Mesenchymal stem cell (in vitro differentiated cells and primary cell): ENCODE data around the gene SLC10A2. TPM values are rescaled to one million over a fixed set of nuclear protein-coding genes. Genes with fewer than 3 reads are reported as not detected.
"Not testable (repeated sequence)": the region's sequence is repeated elsewhere in the genome, so short reads cannot be mapped to it uniquely, and the experiment has no call there.

ENCODE experiments used
- DNase-seq: peaks from one replicate; pipeline ENCODE4 v3.0.0-alpha.2; 2013
- H2AFZ ChIP-seq: one replicate; pipeline ENCODE4 v1.6.1; 2013; ENCODE audit warnings: low read depth, mild to moderate bottlenecking, control low read depth, inconsistent platforms, low read length, moderate library complexity
- H2AK5ac ChIP-seq: 2 replicates; pipeline ENCODE4 v1.6.1; 2013; ENCODE audit warnings: low read length, moderate library complexity, mild to moderate bottlenecking, inconsistent platforms; ENCODE audit not compliant: severe bottlenecking
- H2BK120ac ChIP-seq: one replicate; pipeline ENCODE4 v1.6.1; 2013; ENCODE audit warnings: low read depth, mild to moderate bottlenecking, inconsistent platforms, low read length, moderate library complexity
- H2BK12ac ChIP-seq, 2 experiments: one replicate each; pipeline ENCODE4 v1.6.1; 2013; ENCODE audit warnings: inconsistent platforms in 2 of 2, low read length in 2 of 2, mild to moderate bottlenecking in 2 of 2, moderate library complexity in 2 of 2, control low read depth in 1 of 2
- H2BK15ac ChIP-seq: one replicate; pipeline ENCODE4 v1.6.1; 2013; ENCODE audit warnings: mild to moderate bottlenecking, low read depth, inconsistent platforms; ENCODE audit not compliant: poor library complexity, severe bottlenecking
- H2BK5ac ChIP-seq: 2 replicates; pipeline ENCODE4 v1.6.1; 2013; ENCODE audit warnings: low read depth, mild to moderate bottlenecking, low read length, control low read depth, inconsistent platforms; ENCODE audit not compliant: poor library complexity, severe bottlenecking
- H3K14ac ChIP-seq, 2 experiments: one replicate each; pipeline ENCODE4 v1.6.1; 2013; ENCODE audit warnings: inconsistent platforms in 2 of 2, low read length in 2 of 2, control low read depth in 1 of 2, mild to moderate bottlenecking in 1 of 2, moderate library complexity in 1 of 2
- H3K18ac ChIP-seq, 2 experiments: one replicate each; pipeline ENCODE4 v1.6.1; 2013; ENCODE audit warnings: inconsistent platforms in 2 of 2, low read length in 2 of 2, control low read depth in 1 of 2, low read depth in 1 of 2, mild to moderate bottlenecking in 1 of 2
- H3K23ac ChIP-seq, 2 experiments: one replicate each; pipeline ENCODE4 v1.6.1; 2013; ENCODE audit warnings: inconsistent platforms in 2 of 2, low read length in 2 of 2, mild to moderate bottlenecking in 2 of 2, moderate library complexity in 2 of 2, control low read depth in 1 of 2
- H3K27ac ChIP-seq: 2 replicates; pipeline ENCODE4 v1.5.1; 2013; ENCODE audit warnings: mild to moderate bottlenecking, moderate library complexity, low read length, control low read depth, inconsistent platforms; ENCODE audit not compliant: poor library complexity, severe bottlenecking
- H3K27me3 ChIP-seq, 2 experiments: 2 replicates each; pipeline versions ENCODE4 v1.6.1 to v1.7.0; 2013; ENCODE audit warnings: low read length in 2 of 2, mild to moderate bottlenecking in 2 of 2, moderate library complexity in 2 of 2, control low read depth in 1 of 2, inconsistent platforms in 1 of 2; ENCODE audit not compliant: control insufficient read depth in 1 of 2, insufficient read depth in 1 of 2
- H3K36me3 ChIP-seq, 2 experiments: 2 replicates each; pipeline versions ENCODE4 v1.6.1 to v1.7.0; 2013; ENCODE audit warnings: low read length in 2 of 2, control low read depth in 1 of 2, inconsistent platforms in 1 of 2, low read depth in 1 of 2, mild to moderate bottlenecking in 1 of 2; ENCODE audit not compliant: insufficient read depth in 2 of 2, control insufficient read depth in 1 of 2
- H3K4ac ChIP-seq, 2 experiments: one replicate each; pipeline ENCODE4 v1.6.1; 2013; ENCODE audit warnings: inconsistent platforms in 2 of 2, low read length in 2 of 2, mild to moderate bottlenecking in 2 of 2, moderate library complexity in 2 of 2, control low read depth in 1 of 2, low read depth in 1 of 2
- H3K4me1 ChIP-seq: 2 replicates; pipeline ENCODE4 v1.6.1; 2013; ENCODE audit warnings: low read depth, low read length, control low read depth; ENCODE audit not compliant: control insufficient read depth, insufficient read depth
- H3K4me2 ChIP-seq: 2 replicates; pipeline ENCODE4 v1.6.1; 2013; ENCODE audit warnings: low read length, mild to moderate bottlenecking, inconsistent platforms; ENCODE audit not compliant: poor library complexity, severe bottlenecking
- H3K4me3 ChIP-seq, 2 experiments: 2 replicates each; pipeline versions ENCODE4 v1.5.1 to v1.7.0; 2013; ENCODE audit warnings: low read length in 2 of 2, mild to moderate bottlenecking in 2 of 2, control low read depth in 1 of 2, low read depth in 1 of 2; ENCODE audit not compliant: insufficient read depth in 1 of 2
- H3K79me1 ChIP-seq: replicated peaks from 2 replicates; pipeline ENCODE4 v1.6.1; 2013; ENCODE audit warnings: mild to moderate bottlenecking, control low read depth, low read length, inconsistent platforms; ENCODE audit not compliant: poor library complexity, severe bottlenecking
- H3K9ac ChIP-seq: 2 replicates; pipeline ENCODE4 v1.7.0; 2013; ENCODE audit warnings: mild to moderate bottlenecking, low read length, moderate library complexity
- H3K9me3 ChIP-seq: 2 replicates; pipeline ENCODE4 v1.7.0; 2013; ENCODE audit warnings: mild to moderate bottlenecking, low read length; ENCODE audit not compliant: control insufficient read depth
- H4K8ac ChIP-seq: one replicate; pipeline ENCODE4 v1.6.1; 2013; ENCODE audit warnings: inconsistent platforms, mild to moderate bottlenecking, low read length, moderate library complexity
- H4K91ac ChIP-seq: one replicate; pipeline ENCODE4 v1.6.1; 2013; ENCODE audit warnings: mild to moderate bottlenecking, low read length, inconsistent platforms
- WGBS: methylation state at CpG from one replicate; pipeline ENCODE4 v1.1.7; 2013; ENCODE audit warnings: mixed read lengths; 5-methylcytosine and 5-hydroxymethylcytosine counted together
- polyA plus RNA-seq, 2 experiments: library from polyadenylated mRNA; stranded (reverse); fragments of 200-250 nt; gene quantifications; one replicate each; pipeline ENCODE4 v1.2.3, GENCODE V29; 2013

The SLC10A2 gene, protein sequence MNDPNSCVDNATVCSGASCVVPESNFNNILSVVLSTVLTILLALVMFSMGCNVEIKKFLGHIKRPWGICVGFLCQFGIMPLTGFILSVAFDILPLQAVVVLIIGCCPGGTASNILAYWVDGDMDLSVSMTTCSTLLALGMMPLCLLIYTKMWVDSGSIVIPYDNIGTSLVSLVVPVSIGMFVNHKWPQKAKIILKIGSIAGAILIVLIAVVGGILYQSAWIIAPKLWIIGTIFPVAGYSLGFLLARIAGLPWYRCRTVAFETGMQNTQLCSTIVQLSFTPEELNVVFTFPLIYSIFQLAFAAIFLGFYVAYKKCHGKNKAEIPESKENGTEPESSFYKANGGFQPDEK
- polyA plus RNA-seq (2013, experiment 1 of 2): not detected
- polyA plus RNA-seq (2013, experiment 2 of 2): not detected

DNA sequence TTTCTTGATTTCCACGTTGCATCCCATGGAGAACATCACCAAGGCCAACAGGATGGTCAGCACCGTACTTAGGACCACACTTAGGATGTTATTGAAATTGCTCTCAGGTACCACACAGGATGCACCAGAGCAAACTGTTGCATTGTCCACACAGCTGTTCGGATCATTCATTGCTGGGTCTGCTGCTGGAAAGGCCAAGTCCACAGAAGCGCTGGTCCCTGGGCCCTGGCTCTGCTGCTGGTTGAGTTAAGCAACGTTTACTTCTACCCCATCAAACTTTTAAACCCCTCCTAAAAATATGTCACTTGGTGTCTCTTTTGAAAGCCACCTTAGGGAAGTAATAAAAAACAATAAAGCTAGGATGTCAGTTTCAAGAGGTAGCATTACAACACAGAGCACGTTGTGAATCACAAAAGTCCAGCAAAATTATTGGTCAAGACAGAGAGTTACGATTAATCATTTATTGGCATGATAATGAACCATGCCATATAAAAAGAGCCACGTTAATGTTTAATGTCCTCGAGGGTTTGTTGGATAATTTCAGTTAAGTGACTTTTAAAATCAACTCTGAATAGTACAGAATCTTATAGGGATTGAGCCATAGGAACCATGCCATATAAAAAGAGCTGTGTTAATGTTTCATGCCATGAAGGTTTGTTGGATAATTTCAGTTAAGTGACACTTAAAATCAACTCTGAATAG is at the start of gene SLC10A2:
Gene SLC10A2 (minus strand): TSS at position 339 of the 702 bp plus-strand sequence. CDS start 168 bp downstream, at position 171.
- H2BK15ac ChIP-seq: no peak within 1 kb of the TSS
- no peak for DNase-seq
- no peak within 1 kb of the TSS for H4K91ac ChIP-seq
- no peak within 1 kb of the TSS for H2AK5ac ChIP-seq
- H3K9me3 ChIP-seq: no peaks in the 10 kb centered on the region
- no peak within 1 kb of the TSS for H3K9ac ChIP-seq
- H3K27me3 ChIP-seq: no peaks in the 10 kb centered on the region
- no peaks in the 10 kb centered on the region for H3K36me3 ChIP-seq
- H2BK120ac ChIP-seq: no peak within 1 kb of the TSS
- 82% methylated on average over 7 of the region's 9 CpGs for WGBS
- H2BK5ac ChIP-seq: no peak within 1 kb of the TSS
- H3K27ac ChIP-seq: no peak within 1 kb of the TSS
- no peak within 1 kb of the TSS for H3K4me3 ChIP-seq
- no peak within 1 kb of the TSS for H4K8ac ChIP-seq
- H2AFZ ChIP-seq: no peak within 1 kb of the TSS
- no peak within 1 kb of the TSS for H3K14ac ChIP-seq
- H3K18ac ChIP-seq: no peak within 1 kb of the TSS
- H3K4me1 ChIP-seq: no peaks in the 10 kb centered on the region
- H3K4ac ChIP-seq: no peak within 1 kb of the TSS
- H3K23ac ChIP-seq: no peak within 1 kb of the TSS
- no peak within 1 kb of the TSS for H2BK12ac ChIP-seq
- H3K4me2 ChIP-seq: no peak within 1 kb of the TSS
- H3K79me1 ChIP-seq: no peaks in the 10 kb centered on the region

DNA sequence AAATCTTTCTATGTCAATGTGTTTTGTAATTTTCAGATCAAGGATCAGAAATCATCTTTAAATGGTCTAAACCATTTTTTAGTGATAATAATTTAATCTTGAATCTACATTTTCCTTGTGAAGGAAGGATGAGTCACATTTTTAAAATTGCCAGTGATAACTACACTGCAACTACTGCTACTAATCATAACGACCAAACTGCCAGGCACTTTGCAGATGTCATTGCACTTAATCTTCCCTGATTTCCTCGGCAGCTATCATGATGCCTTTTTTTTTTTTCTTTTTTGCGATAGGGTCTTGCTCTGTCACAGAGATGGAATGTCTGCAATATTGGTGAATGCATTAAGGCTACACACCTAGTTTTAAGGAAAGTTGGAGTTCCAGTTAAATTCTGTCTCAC is 41.4 kb upstream of the SLC10A2 start:
- no peak overlapping the region for H3K9ac ChIP-seq
- H3K14ac ChIP-seq: no peak overlapping the region
- H3K9me3 ChIP-seq: peaks cover 3% of the 10 kb centered on the region
- H3K4ac ChIP-seq: no peak overlapping the region
- no peaks in the 10 kb centered on the region for H3K79me1 ChIP-seq
- no peak overlapping the region for H3K4me2 ChIP-seq
- no peak overlapping the region for H4K8ac ChIP-seq
- no peak overlapping the region for H3K4me3 ChIP-seq
- H3K36me3 ChIP-seq: no peaks in the 10 kb centered on the region
- H2AFZ ChIP-seq: no peak overlapping the region
- H4K91ac ChIP-seq: no peak overlapping the region
- DNase-seq: no peak
- no peak overlapping the region for H3K27ac ChIP-seq
- H3K4me1 ChIP-seq: no peaks in the 10 kb centered on the region
- no peak overlapping the region for H3K23ac ChIP-seq
- H2BK5ac ChIP-seq: no peak overlapping the region
- WGBS: 41% methylated on average over 1 of the region's 3 CpGs
- no peak overlapping the region for H2BK15ac ChIP-seq
- H2AK5ac ChIP-seq: no peak overlapping the region
- no peak overlapping the region for H2BK12ac ChIP-seq
- no peak overlapping the region for H2BK120ac ChIP-seq
- H3K18ac ChIP-seq: no peak overlapping the region
- H3K27me3 ChIP-seq: no peaks in the 10 kb centered on the region

DNA sequence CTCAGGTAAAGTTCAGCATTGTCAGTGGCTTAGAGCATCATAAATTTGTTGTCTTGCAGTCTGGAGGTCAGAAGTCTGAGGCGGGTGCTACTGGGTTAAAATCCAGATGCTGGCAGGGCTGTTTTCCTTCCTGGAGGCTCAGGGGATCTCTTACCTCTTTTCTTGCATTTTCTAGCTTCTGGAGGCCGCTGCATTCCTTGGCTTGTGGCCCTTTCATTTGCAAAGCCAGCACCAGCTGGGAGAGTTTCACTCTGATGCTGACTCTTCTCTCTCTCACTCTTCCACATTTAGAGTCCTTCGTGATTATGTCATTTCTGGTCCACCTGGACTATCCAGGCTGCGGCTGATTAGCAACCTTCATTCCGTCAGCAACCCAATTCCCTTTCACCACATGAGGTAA is 38.1 kb upstream of the SLC10A2 start:
- Histone ChIP-seq H3K18ac (no peak overlapping the region), H3K79me1 (no peaks in the 10 kb centered on the region), H2BK15ac (no peak overlapping the region), H3K9ac (no peak overlapping the region), H3K4me2 (no peak overlapping the region), H3K14ac (no peak overlapping the region), H3K4me3 (no peak overlapping the region), H4K8ac (no peak overlapping the region), H4K91ac (no peak overlapping the region), H2BK5ac (no peak overlapping the region), H3K27me3 (no peaks in the 10 kb centered on the region), H3K9me3 (peaks cover 3% of the 10 kb centered on the region), H2BK120ac (no peak overlapping the region), H3K27ac (no peak overlapping the region), H3K4me1 (peaks cover 1% of the 10 kb centered on the region), H2AFZ (no peak overlapping the region), H3K4ac (no peak overlapping the region), H3K36me3 (no peaks in the 10 kb centered on the region), H2AK5ac (no peak overlapping the region), H3K23ac (no peak overlapping the region), H2BK12ac (no peak overlapping the region)
- WGBS: 65% methylated on average over 3 of the region's 5 CpGs
- no peak for DNase-seq

DNA sequence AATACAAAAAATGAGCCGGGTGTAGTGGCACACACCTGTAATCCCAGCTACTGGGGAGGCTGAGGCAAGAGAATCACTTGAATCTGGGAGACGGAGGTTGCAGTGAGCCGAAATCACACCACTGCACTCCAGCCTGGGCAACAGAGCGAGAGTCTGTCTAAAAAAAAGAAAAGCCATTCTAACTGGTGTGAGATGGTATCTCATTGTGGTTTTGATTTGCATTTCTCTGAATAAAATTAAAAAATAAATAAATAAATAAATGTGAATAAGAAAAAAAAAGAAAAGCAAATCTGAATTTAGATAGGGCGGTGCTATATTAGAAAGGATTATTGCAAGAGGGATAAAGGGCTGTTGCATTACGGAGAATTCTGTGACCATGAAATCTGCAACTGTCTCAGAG is 37.2 kb upstream of the SLC10A2 start:
- not testable (repeated sequence) for H3K4me2 ChIP-seq

More for the DNA sequence above, 37.2 kb upstream of the SLC10A2 start:
- H3K4me3 ChIP-seq, H2BK15ac ChIP-seq, H4K8ac ChIP-seq, H3K4ac ChIP-seq, H3K9me3 ChIP-seq, H3K18ac ChIP-seq, H2AFZ ChIP-seq, H3K27ac ChIP-seq, H3K79me1 ChIP-seq, H3K9ac ChIP-seq, H3K36me3 ChIP-seq, H2BK12ac ChIP-seq, H4K91ac ChIP-seq, H3K14ac ChIP-seq, H3K23ac ChIP-seq, H2AK5ac ChIP-seq, H3K4me1 ChIP-seq, H2BK120ac ChIP-seq, H2BK5ac ChIP-seq, H3K27me3 ChIP-seq: not testable (repeated sequence)
- DNase-seq: peak; percentile 9
- 90% methylated on average over 6 of the region's 6 CpGs for WGBS
